Vagina (tissue), 2 donors: Measurements from ENCODE around the gene CASP2.

Experiments used
- POLR2A ChIP-seq, 2 donors: fragments of 450-650 bp; IDR thresholded peaks; one replicate each; pipeline ENCODE4 v1.6.1; 2017; ENCODE audit warnings: antibody characterized with exemption in 2 of 2, mild to moderate bottlenecking in 2 of 2, moderate library complexity in 2 of 2
- POLR2AphosphoS5 ChIP-seq, 2 donors: sonication (generic); formaldehyde crosslinking; IDR thresholded peaks; one replicate each; pipeline ENCODE4 v1.9.0; 2017; ENCODE audit warnings: antibody characterized with exemption in 2 of 2, mild to moderate bottlenecking in 2 of 2, low read depth in 1 of 2; ENCODE audit not compliant: insufficient read depth in 1 of 2
- TF ChIP-seq, protein P1 (sequence below), 3 experiments: fragments of 450-650 bp in 2 of 3; fragments of 200-600 bp in 1 of 3; sonication (generic) in 1 of 3; IDR thresholded peaks; one replicate each; pipeline ENCODE4 v1.5.1; 2017 to 2019; ENCODE audit warnings: antibody characterized with exemption in 3 of 3, mild to moderate bottlenecking in 2 of 3, moderate library complexity in 2 of 3

DNA sequence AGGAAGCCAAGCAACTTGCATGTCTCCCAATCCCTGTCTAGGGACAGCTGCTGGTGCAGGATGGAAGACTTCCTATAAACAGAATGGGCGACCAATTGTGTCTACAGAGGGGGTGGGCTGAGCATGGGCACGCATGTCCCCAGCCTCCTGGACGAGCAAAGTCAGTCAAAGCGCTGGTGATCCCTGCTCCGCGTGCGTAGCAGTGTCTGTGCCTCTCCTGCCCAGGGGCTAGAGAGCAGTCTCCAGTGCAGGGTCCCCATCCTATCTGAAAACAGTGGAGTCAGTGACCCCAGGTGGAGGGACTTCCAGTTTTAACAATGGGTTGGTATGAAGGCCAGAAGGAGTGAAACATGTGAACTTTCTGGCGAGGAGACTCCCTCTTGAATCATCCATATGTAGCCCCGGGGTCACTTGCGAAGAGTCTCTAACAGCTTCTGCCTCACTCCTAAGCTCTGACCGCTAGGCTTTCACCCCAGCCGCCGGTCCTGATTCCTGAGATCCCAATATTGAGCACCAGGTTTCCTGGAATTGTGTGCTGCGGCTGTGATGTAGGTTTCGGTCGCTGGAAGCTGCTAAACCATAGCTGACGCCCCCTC lies 714 bp upstream of the CASP2 start:
- TF ChIP-seq POLR2AphosphoS5 (IDR thresholded peaks at IDR 0.05; ENCODE audit: insufficient read depth in 1 of 2, low read depth in 1 of 2): no peak
- no peak for TF ChIP-seq POLR2A (IDR thresholded peaks at IDR 0.05)
- TF ChIP-seq, protein P1, sequence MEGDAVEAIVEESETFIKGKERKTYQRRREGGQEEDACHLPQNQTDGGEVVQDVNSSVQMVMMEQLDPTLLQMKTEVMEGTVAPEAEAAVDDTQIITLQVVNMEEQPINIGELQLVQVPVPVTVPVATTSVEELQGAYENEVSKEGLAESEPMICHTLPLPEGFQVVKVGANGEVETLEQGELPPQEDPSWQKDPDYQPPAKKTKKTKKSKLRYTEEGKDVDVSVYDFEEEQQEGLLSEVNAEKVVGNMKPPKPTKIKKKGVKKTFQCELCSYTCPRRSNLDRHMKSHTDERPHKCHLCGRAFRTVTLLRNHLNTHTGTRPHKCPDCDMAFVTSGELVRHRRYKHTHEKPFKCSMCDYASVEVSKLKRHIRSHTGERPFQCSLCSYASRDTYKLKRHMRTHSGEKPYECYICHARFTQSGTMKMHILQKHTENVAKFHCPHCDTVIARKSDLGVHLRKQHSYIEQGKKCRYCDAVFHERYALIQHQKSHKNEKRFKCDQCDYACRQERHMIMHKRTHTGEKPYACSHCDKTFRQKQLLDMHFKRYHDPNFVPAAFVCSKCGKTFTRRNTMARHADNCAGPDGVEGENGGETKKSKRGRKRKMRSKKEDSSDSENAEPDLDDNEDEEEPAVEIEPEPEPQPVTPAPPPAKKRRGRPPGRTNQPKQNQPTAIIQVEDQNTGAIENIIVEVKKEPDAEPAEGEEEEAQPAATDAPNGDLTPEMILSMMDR (IDR thresholded peaks at IDR 0.05): no peak
